Neural cell (in vitro differentiated cells): ENCODE measurements around the gene CELF5. TPM values are rescaled to one million over a fixed set of nuclear protein-coding genes. Genes with fewer than 3 reads are reported as not detected.

Source experiments
- H2AFZ ChIP-seq: fragments of 200-600, 300-800 bp; sonication (generic), shearing (Covaris generic); 2 replicates; pipeline ENCODE4 v1.6.0; 2014; ENCODE audit warnings: low read depth, mild to moderate bottlenecking, antibody characterized with exemption, low read length, moderate library complexity
- H3F3A ChIP-seq: fragments of 200-600 bp; shearing (Covaris generic); 2 replicates; pipeline ENCODE4 v1.6.1; 2016; ENCODE audit warnings: mild to moderate bottlenecking, moderate library complexity, mixed read lengths, antibody characterized with exemption, low read length; ENCODE audit not compliant: insufficient read depth, poor library complexity, severe bottlenecking
- H3K27ac ChIP-seq: fragments of 200-600, 300-800 bp; sonication (generic), shearing (Covaris generic); 2 replicates; pipeline ENCODE4 v1.5.1; 2014; ENCODE audit warnings: mild to moderate bottlenecking, low read length, moderate library complexity
- H3K27me3 ChIP-seq: fragments of 300-800, 200-600 bp; sonication (generic), shearing (Covaris generic); 2 replicates; pipeline ENCODE4 v1.6.0; 2014; ENCODE audit warnings: mild to moderate bottlenecking, low read depth, low read length, moderate library complexity; ENCODE audit not compliant: insufficient read depth
- H3K36me3 ChIP-seq: fragments of 300-800, 200-600 bp; sonication (generic), shearing (Covaris generic); 2 replicates; pipeline ENCODE4 v1.5.1; 2014; ENCODE audit warnings: mild to moderate bottlenecking, antibody characterized with exemption, low read length, moderate library complexity; ENCODE audit not compliant: insufficient read depth
- H3K4me2 ChIP-seq: fragments of 300-800, 200-600 bp; sonication (generic), shearing (Covaris generic); 2 replicates; pipeline ENCODE4 v1.6.0; 2014; ENCODE audit warnings: mild to moderate bottlenecking, low read length
- H3K4me3 ChIP-seq: fragments of 300-800, 200-600 bp; sonication (generic), shearing (Covaris generic); 2 replicates; pipeline ENCODE4 v1.5.1; 2014; ENCODE audit warnings: mild to moderate bottlenecking, low read length, moderate library complexity
- H3K79me2 ChIP-seq: fragments of 200-600 bp; shearing (Covaris generic); replicated peaks from 2 replicates; pipeline ENCODE4 v1.6.0; 2014; ENCODE audit warnings: mild to moderate bottlenecking, low read length, moderate library complexity; ENCODE audit not compliant: insufficient read depth
- H3K9ac ChIP-seq: fragments of 300-800, 200-600 bp; sonication (generic), shearing (Covaris generic); 2 replicates; pipeline ENCODE4 v1.6.1; 2016; ENCODE audit warnings: mild to moderate bottlenecking, low read length, mixed read lengths
- H3K9me2 ChIP-seq: fragments of 200-600 bp; shearing (Covaris generic); 2 replicates; pipeline ENCODE4 v1.6.1; 2016; ENCODE audit warnings: mild to moderate bottlenecking, low read length, mixed read lengths; ENCODE audit not compliant: insufficient read depth
- H3K9me3 ChIP-seq: fragments of 200-600, 300-800 bp; sonication (generic), shearing (Covaris generic); 2 replicates; pipeline ENCODE4 v1.6.1; 2016; ENCODE audit warnings: mild to moderate bottlenecking, mixed run types, low read length, moderate library complexity, mixed read lengths
- H4K20me1 ChIP-seq: fragments of 200-600 bp; shearing (Covaris generic); 2 replicates; pipeline ENCODE4 v1.6.1; 2016; ENCODE audit warnings: mild to moderate bottlenecking, mixed run types; ENCODE audit not compliant: insufficient read depth
- CTCF ChIP-seq: fragments of 450-650 bp; IDR thresholded peaks from 2 replicates; pipeline ENCODE4 v1.5.1; 2014; ENCODE audit warnings: antibody characterized with exemption, mild to moderate bottlenecking, moderate library complexity; ENCODE audit not compliant: poor library complexity, severe bottlenecking
- EP300 ChIP-seq: fragments of 450-650 bp; conservative IDR thresholded peaks from 2 replicates; pipeline ENCODE4 v1.6.1; 2014; ENCODE audit warnings: antibody characterized with exemption, mild to moderate bottlenecking, moderate library complexity; ENCODE audit not compliant: poor library complexity, severe bottlenecking
- EZH2 ChIP-seq: fragments of 200-600, 300-800 bp; shearing (Covaris generic), sonication (generic); IDR thresholded peaks from 2 replicates; pipeline ENCODE4 v1.6.1; 2014; ENCODE audit warnings: antibody characterized with exemption, low read length, borderline replicate concordance, mild to moderate bottlenecking; ENCODE audit not compliant: insufficient read depth, poor library complexity, severe bottlenecking
- MXI1 ChIP-seq: fragments of 450-650 bp; conservative IDR thresholded peaks from 2 replicates; pipeline ENCODE4 v1.6.1; 2014; ENCODE audit warnings: antibody characterized with exemption, mild to moderate bottlenecking; ENCODE audit not compliant: poor library complexity, severe bottlenecking
- POLR2AphosphoS5 ChIP-seq: IDR thresholded peaks from 2 replicates; pipeline ENCODE4 v1.6.1; 2012
- RAD21 ChIP-seq: fragments of 450-650 bp; conservative IDR thresholded peaks from 2 replicates; pipeline ENCODE4 v1.6.1; 2014; ENCODE audit warnings: antibody characterized with exemption, mild to moderate bottlenecking, moderate library complexity
- REST ChIP-seq: IDR thresholded peaks from 2 replicates; pipeline ENCODE4 v1.6.1; 2012; ENCODE audit warnings: borderline replicate concordance
- SMC3 ChIP-seq: fragments of 450-650 bp; conservative IDR thresholded peaks from 2 replicates; pipeline ENCODE4 v1.6.1; 2014; ENCODE audit warnings: antibody characterized with exemption, mild to moderate bottlenecking, moderate library complexity; ENCODE audit not compliant: poor library complexity
- TAF1 ChIP-seq: IDR thresholded peaks from 2 replicates; pipeline ENCODE4 v1.6.1; 2012; ENCODE audit warnings: low read depth
- polyA plus RNA-seq: library from polyadenylated mRNA; depleted of rRNA; stranded (reverse); fragments of >200 nt; gene quantifications from 2 replicates; pipeline ENCODE4 v1.2.3, GENCODE V29; 2014

Gene CELF5
- polyA plus RNA-seq, 1 donor from 2014 or later = 130 TPM

GRCh38 chr19:3309724-3310123 is 85.3 kb downstream of the CELF5 start:
- Histone ChIP-seq H3K27ac (no peak overlapping the region), H2AFZ (no peak overlapping the region), H3K9ac (no peak overlapping the region), H3K36me3 (no peaks in the 10 kb centered on the region), H3K27me3 (peaks cover 12% of the 10 kb centered on the region), H4K20me1 (no peaks in the 10 kb centered on the region), H3K9me2 (no peaks in the 10 kb centered on the region), H3K9me3 (no peaks in the 10 kb centered on the region), H3K79me2 (no peaks in the 10 kb centered on the region), H3K4me3 (no peak overlapping the region), H3F3A (no peaks in the 10 kb centered on the region), H3K4me2 (no peak overlapping the region)
- TF ChIP-seq SMC3 (no peak), RAD21 (no peak), CTCF (no peak), EZH2 (no peak), EP300 (no peak), MXI1 (no peak), TAF1 (no peak), POLR2AphosphoS5 (no peak), REST (no peak)

GRCh38 chr19:3310280-3310679 is 85.8 kb downstream of the CELF5 start:
- H3K9me2 ChIP-seq = no peaks in the 10 kb centered on the region
- H3F3A ChIP-seq = no peaks in the 10 kb centered on the region
- TF ChIP-seq SMC3 (no peak), EZH2 (no peak), CTCF (no peak), RAD21 (no peak), EP300 (no peak), MXI1 (no peak), REST (no peak), TAF1 (no peak), POLR2AphosphoS5 (no peak)
- no peaks in the 10 kb centered on the region for H3K9me3 ChIP-seq
- no peaks in the 10 kb centered on the region for H4K20me1 ChIP-seq
- no peak overlapping the region for H3K4me2 ChIP-seq
- no peak overlapping the region for H3K9ac ChIP-seq
- H3K27ac ChIP-seq = no peak overlapping the region
- H3K36me3 ChIP-seq = no peaks in the 10 kb centered on the region
- no peak overlapping the region for H3K4me3 ChIP-seq
- peaks cover 12% of the 10 kb centered on the region for H3K27me3 ChIP-seq
- H3K79me2 ChIP-seq = no peaks in the 10 kb centered on the region
- no peak overlapping the region for H2AFZ ChIP-seq
